Panc1 (cell line): Measurements from ENCODE around the gene SECTM1.

Experiments used
- POLR2AphosphoS5 ChIP-seq: IDR thresholded peaks from 2 replicates; pipeline ENCODE4 v1.6.1; 2012; ENCODE audit warnings: mild to moderate bottlenecking, low read depth, low read length, moderate library complexity
- SIN3A ChIP-seq: IDR thresholded peaks from 2 replicates; pipeline ENCODE4 v1.6.1; 2012; ENCODE audit warnings: low read depth, mild to moderate bottlenecking, low read length, moderate library complexity, borderline replicate concordance; ENCODE audit not compliant: insufficient read depth
- TCF7L2 ChIP-seq: IDR thresholded peaks from 2 replicates; pipeline ENCODE4 v1.6.1; 2011; ENCODE audit warnings: mild to moderate bottlenecking, low read depth, low read length, inconsistent platforms
- TF ChIP-seq, protein P1 (sequence below): fragments of 450-650 bp; IDR thresholded peaks from 2 replicates; pipeline ENCODE4 v1.5.1; 2017; ENCODE audit warnings: mild to moderate bottlenecking
- TF ChIP-seq, protein P2 (sequence below), 2 experiments: IDR thresholded peaks; 2 replicates each; pipeline ENCODE4 v1.6.1; 2011 to 2012; ENCODE audit warnings: low read depth in 2 of 2, control low read depth in 1 of 2, low read length in 1 of 2, mild to moderate bottlenecking in 1 of 2, moderate library complexity in 1 of 2; ENCODE audit not compliant: insufficient read depth in 1 of 2

DNA sequence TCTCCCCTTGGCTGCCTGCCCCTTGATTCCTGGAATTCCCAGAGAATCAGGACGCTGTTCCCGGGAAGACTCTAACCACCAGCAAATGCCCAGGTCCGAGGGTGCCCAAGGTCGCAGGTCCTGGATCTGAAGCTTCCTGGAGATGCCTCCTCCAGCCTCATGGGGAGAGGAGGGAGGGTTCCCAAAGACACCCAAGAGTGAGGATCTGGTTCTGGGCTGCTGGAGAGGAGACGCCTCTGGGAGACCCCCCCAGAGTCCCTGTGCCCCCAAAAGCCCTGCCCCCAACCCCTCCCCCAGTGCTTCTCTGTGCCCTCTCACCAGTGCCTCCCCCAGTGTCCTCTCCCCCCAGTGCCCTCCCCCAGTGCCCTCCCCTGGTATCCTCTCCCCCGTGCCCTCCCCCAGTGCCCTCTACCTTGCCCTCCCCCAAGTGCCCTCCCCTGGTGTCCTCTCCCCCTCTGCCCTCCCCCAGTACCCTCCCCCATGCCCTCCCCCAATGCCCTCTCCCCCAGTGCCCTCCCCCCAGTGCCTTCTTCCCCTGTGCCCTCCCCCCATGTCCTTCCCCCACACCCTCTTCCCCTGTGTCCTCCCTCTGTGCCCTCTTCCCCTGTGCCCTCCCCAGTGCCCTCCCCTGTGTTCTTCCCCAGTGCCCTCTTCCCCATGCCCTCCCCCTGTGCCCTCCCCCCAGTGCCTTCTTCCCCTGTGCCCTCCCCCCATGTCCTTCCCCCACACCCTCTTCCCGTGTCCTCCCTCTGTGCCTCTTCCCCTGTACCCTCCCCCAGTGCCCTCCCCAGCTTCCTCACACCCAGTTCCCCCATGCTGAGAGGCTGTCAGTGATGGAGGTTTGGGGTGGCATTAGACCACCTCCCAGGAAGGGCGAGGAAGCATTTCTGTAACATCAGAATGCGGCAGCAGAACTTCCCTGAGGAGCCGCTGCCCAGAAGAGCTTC is 6.3 kb upstream of the SECTM1 start:
- TF ChIP-seq, protein P1, sequence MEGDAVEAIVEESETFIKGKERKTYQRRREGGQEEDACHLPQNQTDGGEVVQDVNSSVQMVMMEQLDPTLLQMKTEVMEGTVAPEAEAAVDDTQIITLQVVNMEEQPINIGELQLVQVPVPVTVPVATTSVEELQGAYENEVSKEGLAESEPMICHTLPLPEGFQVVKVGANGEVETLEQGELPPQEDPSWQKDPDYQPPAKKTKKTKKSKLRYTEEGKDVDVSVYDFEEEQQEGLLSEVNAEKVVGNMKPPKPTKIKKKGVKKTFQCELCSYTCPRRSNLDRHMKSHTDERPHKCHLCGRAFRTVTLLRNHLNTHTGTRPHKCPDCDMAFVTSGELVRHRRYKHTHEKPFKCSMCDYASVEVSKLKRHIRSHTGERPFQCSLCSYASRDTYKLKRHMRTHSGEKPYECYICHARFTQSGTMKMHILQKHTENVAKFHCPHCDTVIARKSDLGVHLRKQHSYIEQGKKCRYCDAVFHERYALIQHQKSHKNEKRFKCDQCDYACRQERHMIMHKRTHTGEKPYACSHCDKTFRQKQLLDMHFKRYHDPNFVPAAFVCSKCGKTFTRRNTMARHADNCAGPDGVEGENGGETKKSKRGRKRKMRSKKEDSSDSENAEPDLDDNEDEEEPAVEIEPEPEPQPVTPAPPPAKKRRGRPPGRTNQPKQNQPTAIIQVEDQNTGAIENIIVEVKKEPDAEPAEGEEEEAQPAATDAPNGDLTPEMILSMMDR, result no peak
- no peak for TF ChIP-seq SIN3A
- TF ChIP-seq, protein P2, sequence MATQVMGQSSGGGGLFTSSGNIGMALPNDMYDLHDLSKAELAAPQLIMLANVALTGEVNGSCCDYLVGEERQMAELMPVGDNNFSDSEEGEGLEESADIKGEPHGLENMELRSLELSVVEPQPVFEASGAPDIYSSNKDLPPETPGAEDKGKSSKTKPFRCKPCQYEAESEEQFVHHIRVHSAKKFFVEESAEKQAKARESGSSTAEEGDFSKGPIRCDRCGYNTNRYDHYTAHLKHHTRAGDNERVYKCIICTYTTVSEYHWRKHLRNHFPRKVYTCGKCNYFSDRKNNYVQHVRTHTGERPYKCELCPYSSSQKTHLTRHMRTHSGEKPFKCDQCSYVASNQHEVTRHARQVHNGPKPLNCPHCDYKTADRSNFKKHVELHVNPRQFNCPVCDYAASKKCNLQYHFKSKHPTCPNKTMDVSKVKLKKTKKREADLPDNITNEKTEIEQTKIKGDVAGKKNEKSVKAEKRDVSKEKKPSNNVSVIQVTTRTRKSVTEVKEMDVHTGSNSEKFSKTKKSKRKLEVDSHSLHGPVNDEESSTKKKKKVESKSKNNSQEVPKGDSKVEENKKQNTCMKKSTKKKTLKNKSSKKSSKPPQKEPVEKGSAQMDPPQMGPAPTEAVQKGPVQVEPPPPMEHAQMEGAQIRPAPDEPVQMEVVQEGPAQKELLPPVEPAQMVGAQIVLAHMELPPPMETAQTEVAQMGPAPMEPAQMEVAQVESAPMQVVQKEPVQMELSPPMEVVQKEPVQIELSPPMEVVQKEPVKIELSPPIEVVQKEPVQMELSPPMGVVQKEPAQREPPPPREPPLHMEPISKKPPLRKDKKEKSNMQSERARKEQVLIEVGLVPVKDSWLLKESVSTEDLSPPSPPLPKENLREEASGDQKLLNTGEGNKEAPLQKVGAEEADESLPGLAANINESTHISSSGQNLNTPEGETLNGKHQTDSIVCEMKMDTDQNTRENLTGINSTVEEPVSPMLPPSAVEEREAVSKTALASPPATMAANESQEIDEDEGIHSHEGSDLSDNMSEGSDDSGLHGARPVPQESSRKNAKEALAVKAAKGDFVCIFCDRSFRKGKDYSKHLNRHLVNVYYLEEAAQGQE (IDR thresholded peaks at IDR 0.05; ENCODE audit: insufficient read depth in 1 of 2, low read depth in 2 of 2, low read length in 1 of 2), result no peak
- TF ChIP-seq POLR2AphosphoS5, result no peak
- TF ChIP-seq TCF7L2, result no peak
